Lung (tissue), 16 donors: ENCODE measurements around the gene STARD7. TPM values are rescaled to one million over a fixed set of nuclear protein-coding genes. Genes with fewer than 3 reads are reported as not detected.
"Not testable (repeated sequence)": the region's sequence is repeated elsewhere in the genome, so short reads cannot be mapped to it uniquely, and the experiment has no call there.

Experiments
- ATAC-seq: fragments of 200-7000 bp; cut with Tn5 transposase; one replicate; pipeline ENCODE4 v1.9.1; 2020; ENCODE audit warnings: moderate number of reproducible peaks; ENCODE audit not compliant: insufficient read depth, low FRiP score
- DNase-seq, 3 donors: peaks; one replicate each; pipeline ENCODE4 v3.0.0-alpha.2; 2013 to 2017
- H3K27ac ChIP-seq, 2 donors: one replicate each; pipeline ENCODE4 v1.5.1; 2013; ENCODE audit warnings: mild to moderate bottlenecking in 2 of 2, moderate library complexity in 2 of 2, control low read depth in 1 of 2, inconsistent platforms in 1 of 2, low read depth in 1 of 2, low read length in 1 of 2
- H3K27me3 ChIP-seq, 3 donors: one replicate each; pipeline ENCODE4 v1.5.1; 2013; ENCODE audit warnings: low read length in 2 of 3; ENCODE audit not compliant: control insufficient read depth in 3 of 3, insufficient read depth in 3 of 3
- H3K36me3 ChIP-seq, 4 donors: one replicate each; pipeline ENCODE4 v1.5.1; 2013; ENCODE audit warnings: low read length in 4 of 4, mild to moderate bottlenecking in 1 of 4, moderate library complexity in 1 of 4; ENCODE audit not compliant: control insufficient read depth in 4 of 4, insufficient read depth in 4 of 4
- H3K4me1 ChIP-seq, 5 donors: one replicate each; pipeline ENCODE4 v1.5.1; 2013; ENCODE audit warnings: low read length in 5 of 5, mild to moderate bottlenecking in 2 of 5, moderate library complexity in 1 of 5; ENCODE audit not compliant: control insufficient read depth in 5 of 5, insufficient read depth in 5 of 5
- H3K4me3 ChIP-seq: one replicate; pipeline ENCODE4 v1.5.1; 2013; ENCODE audit warnings: mild to moderate bottlenecking, control low read depth, moderate library complexity
- H3K9ac ChIP-seq, 2 donors: one replicate each; pipeline ENCODE4 v1.5.1; 2013; ENCODE audit warnings: low read length in 2 of 2, control low read depth in 1 of 2; ENCODE audit not compliant: insufficient read depth in 1 of 2
- H3K9me3 ChIP-seq, 4 donors: one replicate each; pipeline ENCODE4 v1.5.1; 2013; ENCODE audit warnings: low read length in 3 of 4, mild to moderate bottlenecking in 1 of 4, moderate library complexity in 1 of 4; ENCODE audit not compliant: control insufficient read depth in 4 of 4, insufficient read depth in 3 of 4
- CTCF ChIP-seq: IDR thresholded peaks from 2 replicates; pipeline ENCODE4 v1.5.1; 2012; ENCODE audit warnings: mild to moderate bottlenecking; ENCODE audit errors: control extremely low read depth, extremely low read depth
- WGBS, 2 donors: extraction: QIAGEN DNeasy Blood & Tissue Kit; methylation state at CpG; one replicate each; pipeline ENCODE4 v1.1.7; 2013; 5-methylcytosine and 5-hydroxymethylcytosine counted together
- long read RNA-seq, 5 donors: transcript quantifications; one replicate each; lab custom pipeline, GENCODE V29; 2026
- polyA plus RNA-seq, 2 donors: library from polyadenylated mRNA; stranded (reverse); fragments of 200-250 nt; gene quantifications; one replicate each; pipeline ENCODE4 v1.2.1, GENCODE V29; 2013
- total RNA-seq, 2 donors: library from RNA; depleted of rRNA in 1 of 2; stranded (reverse); fragments of >200 nt in 1 of 2; gene quantifications; one replicate each; pipeline ENCODE4 v1.2.1, GENCODE V29; 2014 to 2021
- donor health status: control.
- donor health status: control.
- donor health status: Bipolar disorder and iron deficiency.
- donor health status: healthy.
- donor health status: DM: yes; HTN: yes; CAD: no.

STARD7 gene
- total RNA-seq, result 100 to 1,000 TPM; 121 to 141 TPM
- 10 to 100 TPM; 52.2 to 65.2 TPM for polyA plus RNA-seq
- long read RNA-seq, donor 1, transcript STARD7-201 (8 exons, 3,368 nt), result major isoform, 27 of 28 reads
- long read RNA-seq, donor 1, partial matches to known transcripts, result 0 of 28 reads
- long read RNA-seq, donor 1, other reads (novel, unspliced or antisense), result 0 of 28 reads
- long read RNA-seq, donor 2, partial matches to known transcripts, result 0 of 5 reads
- long read RNA-seq, donor 2, other reads (novel, unspliced or antisense), result 0 of 5 reads
- long read RNA-seq, donor 3, transcript STARD7-201 (8 exons, 3,368 nt), result major isoform, 5 of 5 reads
- long read RNA-seq, donor 3, partial matches to known transcripts, result 0 of 5 reads
- long read RNA-seq, donor 3, other reads (novel, unspliced or antisense), result 0 of 5 reads
- long read RNA-seq, donor 4, partial matches to known transcripts, result 98 of 102 reads
- long read RNA-seq, donor 4, other reads (novel, unspliced or antisense), result 0 of 102 reads
- long read RNA-seq, donor 5, transcript STARD7-201 (8 exons, 3,368 nt), result major isoform, 34 of 36 reads
- long read RNA-seq, donor 5, partial matches to known transcripts, result 0 of 36 reads
- long read RNA-seq, donor 5, other reads (novel, unspliced or antisense), result 0 of 36 reads

- TF ChIP-seq CTCF, result no peak
- Histone ChIP-seq H3K36me3 (no peaks in the 10 kb centered on the region), H3K4me1 (peaks cover 5 to 39% (median 17%) of the 10 kb centered on the region in 5 donors), H3K27me3 (no peaks in the 10 kb centered on the region), H3K27ac (peak within 1 kb of the TSS; percentile 99), H3K9me3 (no peaks in the 10 kb centered on the region), H3K4me3 (peak within 1 kb of the TSS; percentile 94), H3K9ac (peak within 1 kb of the TSS; percentile 72 to 74)
- 0% methylated on average over 74 to 100 of the region's 100 CpGs for WGBS, 2 donors
- ATAC-seq (peak; percentile 94), DNase-seq (peak; percentile 98 to 99 (median 98))
Measured at GRCh38 chr2:96208143-96209010, at the start of gene STARD7. Gene STARD7 (minus strand): TSS chr2:96208827. CDS start chr2:96208434, 393 bp downstream.

GRCh38 chr2:96257744-96258143, 49.1 kb upstream of the STARD7 start:
- 51 to 70% methylated on average over 3 of the region's 3 CpGs for WGBS, 2 donors
- H3K27me3 ChIP-seq, H3K9me3 ChIP-seq, DNase-seq, H3K4me3 ChIP-seq, H3K9ac ChIP-seq: not testable (repeated sequence)
- peak overlapping the region; percentile 62 to 88 for H3K27ac ChIP-seq
- H3K4me1 ChIP-seq, result peaks cover 0 to 26% (median 0%) of the 10 kb centered on the region in 5 donors
- peak; percentile 15 for ATAC-seq
- H3K36me3 ChIP-seq, result peaks cover 0 to 35% (median 19%) of the 10 kb centered on the region in 4 donors

DNA sequence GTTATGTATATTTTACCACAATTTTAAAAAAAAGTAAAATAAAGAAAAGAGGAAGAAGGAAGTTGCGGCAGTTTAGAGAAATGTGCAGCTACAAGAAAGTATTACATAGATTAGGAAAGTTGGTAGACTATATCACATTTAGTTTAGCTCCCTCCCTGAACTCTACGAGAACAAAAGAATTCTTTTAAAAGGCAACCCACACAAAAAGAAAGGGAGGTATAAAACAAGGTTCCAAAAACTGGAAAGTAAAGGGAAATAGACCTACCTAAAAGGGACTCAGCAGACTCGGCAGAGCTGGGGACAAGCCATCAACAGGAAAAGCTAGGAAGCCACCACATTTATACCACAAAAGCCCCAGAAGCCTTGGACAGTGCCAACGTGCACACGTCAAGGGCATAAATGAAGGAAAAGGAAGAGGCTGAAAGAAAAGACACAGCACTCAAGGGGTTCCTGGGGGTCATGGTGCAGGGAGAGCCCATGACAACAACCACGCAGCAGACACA, 48.0 kb upstream of the STARD7 start:
- ATAC-seq (no peak), DNase-seq (no peak)
- H3K9ac ChIP-seq, result no peak overlapping the region
- WGBS, 2 donors, result 26 to 54% methylated on average over 6 of the region's 6 CpGs
- H3K4me1 ChIP-seq, result peaks cover 5 to 26% (median 9%) of the 10 kb centered on the region in 5 donors
- H3K27ac ChIP-seq, result peak overlapping the region; percentile 46 to 59
- H3K27me3 ChIP-seq, result no peaks in the 10 kb centered on the region
- no peak overlapping the region for H3K4me3 ChIP-seq
- peaks cover 0 to 43% (median 24%) of the 10 kb centered on the region in 4 donors for H3K36me3 ChIP-seq
- no peak for TF ChIP-seq CTCF
- H3K9me3 ChIP-seq, result no peaks in the 10 kb centered on the region
